Activated T-cell treated with anti-CD3 and anti-CD28 coated beads, Interleukin-2, amount 50 U/mL, for 1 hour (primary cell): ENCODE results near the gene RAB8B.

Source experiments
- DNase-seq: peaks from one replicate; pipeline ENCODE4 v3.0.0-alpha.2; 2020

RAB8B gene

GRCh38 chr15:63238796-63239195 lies 49.4 kb downstream of the RAB8B start:
- no peak for DNase-seq

- no peak for DNase-seq
These were observed 50.7 kb downstream of the RAB8B start for GRCh38 chr15:63240109-63240508.

GRCh38 chr15:63241316-63241715 lies 51.9 kb downstream of the RAB8B start:
- no peak for DNase-seq

GRCh38 chr15:63243101-63243500 lies 53.7 kb downstream of the RAB8B start:
- DNase-seq = no peak

GRCh38 chr15:63243776-63244175 lies 54.4 kb downstream of the RAB8B start:
- no peak for DNase-seq

GRCh38 chr15:63244399-63244798 lies 55.0 kb downstream of the RAB8B start:
- no peak for DNase-seq

GRCh38 chr15:63244976-63245645 lies 55.7 kb downstream of the RAB8B start:
- DNase-seq = no peak

- DNase-seq = no peak
These were observed 57.5 kb downstream of the RAB8B start for GRCh38 chr15:63246691-63247469.

GRCh38 chr15:63250312-63250965 lies 61.0 kb downstream of the RAB8B start:
- DNase-seq = no peak

- DNase-seq = no peak
These were observed 62.3 kb downstream of the RAB8B start for GRCh38 chr15:63251701-63252100.

- no peak for DNase-seq
These were observed 62.9 kb downstream of the RAB8B start for GRCh38 chr15:63252292-63252691.

GRCh38 chr15:63254991-63255390 lies 65.6 kb downstream of the RAB8B start:
- DNase-seq = no peak

GRCh38 chr15:63255489-63255990 lies 66.1 kb downstream of the RAB8B start:
- no peak for DNase-seq

- no peak for DNase-seq
These were observed 67.2 kb downstream of the RAB8B start for GRCh38 chr15:63256433-63257274.

GRCh38 chr15:63258658-63259057 lies 69.3 kb downstream of the RAB8B start:
- no peak for DNase-seq

- DNase-seq = no peak
These were observed 71.4 kb downstream of the RAB8B start for GRCh38 chr15:63260791-63261190.

- no peak for DNase-seq
These were observed 71.9 kb downstream of the RAB8B start for GRCh38 chr15:63261311-63261710.

GRCh38 chr15:63263519-63263918 lies 74.1 kb downstream of the RAB8B start:
- no peak for DNase-seq

- no peak for DNase-seq
These were observed 75.4 kb downstream of the RAB8B start for GRCh38 chr15:63264688-63265293.

GRCh38 chr15:63274427-63274826 lies 85.0 kb downstream of the RAB8B start:
- no peak for DNase-seq

- DNase-seq = no peak
These were observed 87.1 kb downstream of the RAB8B start for GRCh38 chr15:63276342-63277037.
